Breast epithelium (tissue), 4 donors: ENCODE data around the gene UBXN6. TPM values are rescaled to one million over a fixed set of nuclear protein-coding genes. Genes with fewer than 3 reads are reported as not detected.

Experiments used
- DNase-seq, 2 donors: peaks; one replicate each; pipeline ENCODE4 v3.0.0-alpha.2; 2019; ENCODE audit warnings: low spot score in 2 of 2
- H3K27ac ChIP-seq, 2 donors: fragments of 200-600 bp; sonication (generic) in 1 of 2; one replicate each; pipeline ENCODE4 v1.5.1; 2016 to 2019; ENCODE audit warnings: mild to moderate bottlenecking in 1 of 2
- H3K27me3 ChIP-seq, 2 donors: fragments of 200-600 bp; sonication (generic) in 1 of 2; one replicate each; pipeline versions ENCODE4 v1.5.1 to v1.6.0; 2017 to 2019; ENCODE audit warnings: control low read depth in 1 of 2, mild to moderate bottlenecking in 1 of 2
- H3K36me3 ChIP-seq: fragments of 200-600 bp; one replicate; pipeline ENCODE4 v1.5.1; 2019
- H3K4me1 ChIP-seq, 2 donors: fragments of 200-600 bp; sonication (generic); one replicate each; pipeline ENCODE4 v1.5.1; 2016 to 2019; ENCODE audit warnings: control low read depth in 1 of 2
- H3K4me3 ChIP-seq, 3 donors: fragments of 200-600 bp; sonication (generic); 1 replicate in 2 of 3; 2 replicates in 1 of 3; pipeline ENCODE4 v1.5.1; 2016 to 2019; ENCODE audit warnings: mild to moderate bottlenecking in 3 of 3, moderate library complexity in 2 of 3
- H3K9me3 ChIP-seq, 2 donors: fragments of 200-600 bp; sonication (generic) in 1 of 2; one replicate each; pipeline ENCODE4 v1.5.1; 2016 to 2019; ENCODE audit warnings: control low read depth in 1 of 2
- POLR2A ChIP-seq: fragments of 450-650 bp; IDR thresholded peaks from one replicate; pipeline ENCODE4 v1.6.1; 2016; ENCODE audit warnings: antibody characterized with exemption, mild to moderate bottlenecking, moderate library complexity
- POLR2AphosphoS5 ChIP-seq, 3 donors: sonication (generic); formaldehyde crosslinking; IDR thresholded peaks; one replicate each; pipeline ENCODE4 v1.6.1; 2017; ENCODE audit warnings: antibody characterized with exemption in 3 of 3
- intact Hi-C: fragments of 100-400 bp; cut with DNase I; formaldehyde crosslinking; loops from one replicate; pipeline ENCODE4 v1.15.1; 2023; ENCODE audit warnings: low total_unique reads
- total RNA-seq, 3 donors: library from RNA; depleted of rRNA; stranded (reverse); fragments of >200 nt; gene quantifications; one replicate each; pipeline ENCODE4 v1.1.0, GENCODE V29; 2016
- TF ChIP-seq, protein P1 (sequence below), 3 donors: fragments of 450-650 bp; IDR thresholded peaks; one replicate each; pipeline ENCODE4 v1.5.1; 2016 to 2017; ENCODE audit warnings: antibody characterized with exemption in 3 of 3, mild to moderate bottlenecking in 3 of 3, moderate library complexity in 3 of 3

UBXN6 gene
- total RNA-seq, 3 donors from 2014 or later = 72.9 to 139 (median 91.1) TPM

DNA sequence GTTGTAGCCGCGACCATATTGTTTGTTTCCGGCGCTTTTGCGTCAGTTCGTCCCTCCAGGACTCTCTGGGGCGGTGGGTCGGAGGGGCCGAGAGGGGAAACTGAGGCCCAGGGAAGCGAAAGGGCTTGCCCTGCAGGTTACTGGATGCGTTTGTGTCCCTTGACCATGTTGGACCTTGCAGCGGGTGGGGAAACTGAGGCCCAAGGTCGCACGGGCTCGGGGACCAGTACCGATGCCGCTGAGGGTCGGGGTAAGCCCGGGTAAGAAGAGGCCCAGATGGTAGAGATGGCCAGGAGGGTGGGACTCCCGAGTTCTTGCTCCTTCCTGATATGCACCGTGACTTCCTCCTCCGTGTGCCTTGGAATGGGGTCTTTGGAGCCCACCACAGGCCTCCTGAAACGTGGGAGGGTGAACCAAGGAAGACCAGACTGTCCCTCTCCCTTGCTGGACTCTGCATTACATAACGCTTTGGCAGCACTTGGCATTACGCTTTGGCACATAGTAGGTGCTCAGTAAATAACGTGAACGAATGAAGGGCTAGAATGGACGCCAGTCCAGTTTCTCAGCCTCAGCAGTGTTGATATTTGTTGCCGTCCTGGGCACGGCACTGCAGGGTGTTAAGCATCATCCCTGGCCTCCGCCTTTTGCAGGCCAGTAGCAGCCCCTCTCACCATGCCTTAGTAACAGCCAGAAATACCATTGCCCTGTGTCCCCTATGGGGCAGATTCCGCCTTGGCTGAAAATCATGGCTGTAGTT lies 54.4 kb downstream of the UBXN6 start:
- Histone ChIP-seq H3K4me1 (peaks cover 8 to 13% of the 10 kb centered on the region in 2 donors), H3K27me3 (no peaks in the 10 kb centered on the region), H3K4me3 (peak overlapping the region; percentile 62 to 95 (median 89)), H3K9me3 (no peaks in the 10 kb centered on the region), H3K27ac (peak overlapping the region; percentile 90 to 97), H3K36me3 (no peaks in the 10 kb centered on the region)
- DNase-seq = no peak
- TF ChIP-seq POLR2AphosphoS5 (IDR thresholded peaks at IDR 0.05) = no peak
- TF ChIP-seq POLR2A = no peak
- TF ChIP-seq, protein P1, sequence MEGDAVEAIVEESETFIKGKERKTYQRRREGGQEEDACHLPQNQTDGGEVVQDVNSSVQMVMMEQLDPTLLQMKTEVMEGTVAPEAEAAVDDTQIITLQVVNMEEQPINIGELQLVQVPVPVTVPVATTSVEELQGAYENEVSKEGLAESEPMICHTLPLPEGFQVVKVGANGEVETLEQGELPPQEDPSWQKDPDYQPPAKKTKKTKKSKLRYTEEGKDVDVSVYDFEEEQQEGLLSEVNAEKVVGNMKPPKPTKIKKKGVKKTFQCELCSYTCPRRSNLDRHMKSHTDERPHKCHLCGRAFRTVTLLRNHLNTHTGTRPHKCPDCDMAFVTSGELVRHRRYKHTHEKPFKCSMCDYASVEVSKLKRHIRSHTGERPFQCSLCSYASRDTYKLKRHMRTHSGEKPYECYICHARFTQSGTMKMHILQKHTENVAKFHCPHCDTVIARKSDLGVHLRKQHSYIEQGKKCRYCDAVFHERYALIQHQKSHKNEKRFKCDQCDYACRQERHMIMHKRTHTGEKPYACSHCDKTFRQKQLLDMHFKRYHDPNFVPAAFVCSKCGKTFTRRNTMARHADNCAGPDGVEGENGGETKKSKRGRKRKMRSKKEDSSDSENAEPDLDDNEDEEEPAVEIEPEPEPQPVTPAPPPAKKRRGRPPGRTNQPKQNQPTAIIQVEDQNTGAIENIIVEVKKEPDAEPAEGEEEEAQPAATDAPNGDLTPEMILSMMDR (IDR thresholded peaks at IDR 0.05) = no peak
- intact Hi-C loops = no loop called here

DNA sequence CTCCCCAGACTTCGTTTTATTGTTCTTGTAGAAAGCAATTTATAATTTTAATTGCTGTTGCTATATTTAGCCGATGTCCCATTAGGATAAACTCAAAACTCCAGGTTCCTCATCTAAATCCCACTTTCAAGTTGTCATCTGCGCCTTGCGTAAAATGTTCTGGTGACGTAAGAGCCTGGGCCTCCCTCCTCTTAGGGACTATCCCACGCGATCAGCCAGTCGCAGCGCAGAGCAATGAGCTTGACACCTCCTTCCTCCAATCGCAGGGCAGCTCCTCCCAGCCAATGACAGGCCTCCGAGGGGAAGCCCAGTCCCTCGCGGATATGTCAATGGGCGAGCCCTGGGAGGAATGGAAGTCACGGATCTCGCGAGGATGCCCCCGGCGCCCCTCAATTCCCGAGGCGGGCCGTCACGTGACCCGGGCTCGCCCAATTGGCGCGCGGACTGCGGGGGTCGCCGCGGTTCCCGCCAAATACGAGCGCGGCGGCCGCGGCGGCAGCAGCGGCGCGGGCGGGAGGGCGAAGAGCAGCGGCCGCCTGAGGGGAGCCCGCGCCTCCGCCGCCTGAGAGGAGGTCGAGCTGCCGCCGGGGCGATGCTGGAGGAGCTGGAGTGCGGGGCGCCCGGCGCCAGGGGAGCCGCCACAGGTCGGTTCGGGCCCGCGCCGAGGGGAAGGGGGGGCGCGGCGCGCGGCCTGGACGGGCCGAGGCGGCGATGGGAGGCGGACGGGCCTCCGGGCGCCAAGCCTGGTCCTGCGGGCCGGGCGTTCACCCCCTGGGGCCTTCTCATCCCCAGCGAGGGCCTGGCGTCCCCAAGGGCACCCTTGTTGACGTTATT lies 55.2 kb downstream of the UBXN6 start, which contains the start of gene CHAF1A:
TSS of gene CHAF1A (plus strand) at position 470 of the 834 bp plus-strand sequence. CDS start at position 593, 123 bp downstream.
- no peaks in the 10 kb centered on the region for H3K9me3 ChIP-seq
- peak; percentile 99 to 100 for DNase-seq
- TF ChIP-seq POLR2A (no peak), POLR2AphosphoS5 (IDR thresholded peaks at IDR 0.05) (peak; percentile 38 to 94 (median 93))
- TF ChIP-seq, protein P1 (IDR thresholded peaks at IDR 0.05) = no peak
- peak within 1 kb of the TSS; percentile 90 to 97 for H3K27ac ChIP-seq
- H3K4me3 ChIP-seq = peak within 1 kb of the TSS; percentile 62 to 95 (median 89)
- H3K4me1 ChIP-seq = peaks cover 8 to 13% of the 10 kb centered on the region in 2 donors
- no peaks in the 10 kb centered on the region for H3K36me3 ChIP-seq
- H3K27me3 ChIP-seq = no peaks in the 10 kb centered on the region
- intact Hi-C loops = no loop called here

DNA sequence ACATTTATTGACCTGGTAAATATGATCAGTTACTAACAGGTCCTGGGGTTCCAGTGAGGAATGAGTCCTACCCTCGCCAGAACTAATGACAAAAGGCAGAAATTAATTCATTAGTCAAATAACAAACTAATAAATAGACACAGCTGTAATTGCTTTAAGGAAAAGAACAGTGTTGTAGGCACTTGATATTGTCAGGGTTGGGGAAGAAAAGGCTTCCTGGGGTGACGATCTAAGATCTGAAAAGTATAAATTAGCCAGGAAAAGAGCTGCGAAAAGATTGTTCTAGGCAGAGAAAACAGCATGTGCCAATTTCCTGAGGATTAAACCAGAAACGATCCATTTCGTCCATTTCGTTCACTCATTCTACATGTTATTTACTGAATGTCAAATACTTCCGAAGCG lies 55.8 kb downstream of the UBXN6 start:
- Histone ChIP-seq H3K36me3 (no peaks in the 10 kb centered on the region), H3K27me3 (no peaks in the 10 kb centered on the region), H3K4me1 (peaks cover 8 to 13% of the 10 kb centered on the region in 2 donors), H3K27ac (peak overlapping the region; percentile 90 to 97), H3K4me3 (peak overlapping the region; percentile 19 to 95 (median 89)), H3K9me3 (no peaks in the 10 kb centered on the region)
- intact Hi-C loops = no loop called here
- TF ChIP-seq POLR2AphosphoS5 (IDR thresholded peaks at IDR 0.05) (no peak), POLR2A (no peak)
- TF ChIP-seq, protein P1 (IDR thresholded peaks at IDR 0.05) = no peak
- no peak for DNase-seq

DNA sequence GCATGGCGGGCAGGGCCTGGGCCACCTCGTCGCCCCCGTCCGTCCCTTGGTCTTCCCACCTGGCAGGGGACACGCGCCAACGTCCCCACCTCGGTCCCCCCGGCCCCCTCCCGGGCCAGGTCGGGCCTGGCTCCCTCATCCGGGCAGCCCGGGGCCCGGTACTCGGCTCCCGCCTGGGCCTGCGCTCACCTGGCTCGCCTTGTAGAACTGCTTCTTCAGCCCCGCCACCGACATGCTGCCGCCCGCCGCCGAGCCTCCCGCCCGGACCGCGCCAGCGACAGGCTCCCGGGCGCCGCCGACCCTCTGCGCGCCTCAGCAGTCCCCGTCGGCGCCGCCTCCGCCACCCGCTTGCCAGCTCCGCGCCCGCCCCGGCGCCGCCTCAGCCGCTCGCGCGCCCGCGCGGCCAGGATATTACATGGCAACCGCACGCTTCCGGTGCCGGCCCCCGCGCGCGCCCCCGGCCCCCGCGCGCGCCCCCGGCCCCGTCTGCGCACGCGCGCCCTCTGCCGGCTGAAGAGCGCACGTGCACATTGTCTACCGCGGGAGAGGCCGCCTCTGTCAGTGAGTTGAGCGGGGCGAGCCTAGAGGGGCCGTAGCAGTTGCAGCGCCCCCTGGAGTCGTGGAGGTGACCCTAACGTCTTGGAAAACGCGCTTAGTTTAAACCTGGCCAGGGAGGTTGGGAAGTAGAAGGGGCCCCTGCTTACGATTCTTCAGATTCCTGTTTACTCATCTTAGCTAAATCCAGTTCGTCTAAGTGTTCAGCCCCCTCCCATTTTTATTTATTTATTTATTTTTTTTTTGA lies 57.3 kb downstream of the UBXN6 start, which contains the start of gene SH3GL1:
TSS of gene SH3GL1 (minus strand) at position 413 of the 802 bp plus-strand sequence. CDS start at position 234, 179 bp downstream.
- Histone ChIP-seq H3K4me3 (peak within 1 kb of the TSS; percentile 92 to 99 (median 94)), H3K27me3 (no peaks in the 10 kb centered on the region), H3K27ac (peak within 1 kb of the TSS; percentile 95 to 97), H3K9me3 (no peaks in the 10 kb centered on the region), H3K4me1 (peaks cover 8 to 13% of the 10 kb centered on the region in 2 donors), H3K36me3 (no peaks in the 10 kb centered on the region)
- intact Hi-C loops = no loop called here
- peak; percentile 92 to 95 for DNase-seq
- TF ChIP-seq POLR2A = no peak
- TF ChIP-seq, protein P1 (IDR thresholded peaks at IDR 0.05) = peak; percentile 95 to 99 (median 98)
- peak; percentile 70 to 79 (median 73) for TF ChIP-seq POLR2AphosphoS5 (IDR thresholded peaks at IDR 0.05)
